Spleen (tissue), 7 donors: ENCODE results near the gene SMIM27.

Experiments used
- POLR2A ChIP-seq, 3 donors: fragments of 450-650 bp; IDR thresholded peaks; one replicate each; pipeline ENCODE4 v1.5.1; 2017; ENCODE audit warnings: antibody characterized with exemption in 3 of 3, mild to moderate bottlenecking in 1 of 3
- POLR2AphosphoS5 ChIP-seq, 3 donors: sonication (generic); formaldehyde crosslinking; IDR thresholded peaks; one replicate each; pipeline ENCODE4 v1.5.1; 2017; ENCODE audit warnings: antibody characterized with exemption in 3 of 3
- TF ChIP-seq, protein P1 (sequence below), 11 experiments: fragments of 200-600 bp in 7 of 11; fragments of 450-650 bp in 4 of 11; sonication (generic) in 4 of 11; IDR thresholded peaks in 8 of 11; conservative IDR thresholded peaks in 3 of 11; 1 replicate in 7 of 11; 2 replicates in 4 of 11; pipeline versions ENCODE4 v1.4.0 to v1.8.0; 2016 to 2021; ENCODE audit warnings: antibody characterized with exemption in 11 of 11, inconsistent platforms in 4 of 11, mild to moderate bottlenecking in 1 of 11
- donor health status: DM: no; HTN: no; CAD: no; lungs with moderate emphysema.
- donor health status: DM: no; HTN: no; CAD: no.
- donor health status: DM: no; HTN: no; CAD: no.

DNA sequence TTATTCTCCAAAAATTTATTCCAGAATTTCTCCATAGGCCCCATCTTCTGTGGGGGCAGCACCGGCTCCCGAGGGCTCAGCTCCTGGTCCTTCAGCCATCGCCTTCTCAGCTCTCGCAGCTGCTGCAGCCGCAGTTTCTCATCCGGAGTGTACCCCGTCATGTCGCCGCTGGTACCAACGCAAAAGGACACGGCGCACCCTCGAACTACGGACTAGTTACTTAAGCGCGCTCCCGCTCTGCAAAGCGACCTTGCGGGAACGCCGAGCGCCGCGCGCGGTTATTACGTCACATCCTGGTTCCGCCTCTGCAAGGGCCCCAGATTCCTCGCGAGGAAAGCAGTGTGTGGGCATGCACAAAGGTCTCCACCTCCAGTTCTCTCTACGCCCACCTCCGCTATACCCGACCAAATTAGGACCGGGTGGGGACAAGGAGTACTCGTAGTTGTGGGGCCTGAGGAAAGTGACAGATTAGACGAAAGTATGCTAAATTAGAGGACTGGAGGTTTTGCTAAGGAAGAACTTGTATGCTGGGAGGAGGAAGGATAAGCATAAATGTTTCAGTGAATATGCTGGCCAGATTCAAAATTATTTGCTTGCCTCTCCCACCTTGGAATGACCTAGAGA lies 20.9 kb downstream of the SMIM27 start, which contains the start of gene NDUFB6:
- TF ChIP-seq, protein P1, sequence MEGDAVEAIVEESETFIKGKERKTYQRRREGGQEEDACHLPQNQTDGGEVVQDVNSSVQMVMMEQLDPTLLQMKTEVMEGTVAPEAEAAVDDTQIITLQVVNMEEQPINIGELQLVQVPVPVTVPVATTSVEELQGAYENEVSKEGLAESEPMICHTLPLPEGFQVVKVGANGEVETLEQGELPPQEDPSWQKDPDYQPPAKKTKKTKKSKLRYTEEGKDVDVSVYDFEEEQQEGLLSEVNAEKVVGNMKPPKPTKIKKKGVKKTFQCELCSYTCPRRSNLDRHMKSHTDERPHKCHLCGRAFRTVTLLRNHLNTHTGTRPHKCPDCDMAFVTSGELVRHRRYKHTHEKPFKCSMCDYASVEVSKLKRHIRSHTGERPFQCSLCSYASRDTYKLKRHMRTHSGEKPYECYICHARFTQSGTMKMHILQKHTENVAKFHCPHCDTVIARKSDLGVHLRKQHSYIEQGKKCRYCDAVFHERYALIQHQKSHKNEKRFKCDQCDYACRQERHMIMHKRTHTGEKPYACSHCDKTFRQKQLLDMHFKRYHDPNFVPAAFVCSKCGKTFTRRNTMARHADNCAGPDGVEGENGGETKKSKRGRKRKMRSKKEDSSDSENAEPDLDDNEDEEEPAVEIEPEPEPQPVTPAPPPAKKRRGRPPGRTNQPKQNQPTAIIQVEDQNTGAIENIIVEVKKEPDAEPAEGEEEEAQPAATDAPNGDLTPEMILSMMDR (IDR thresholded peaks at IDR 0.05 in 8 of 11, conservative IDR thresholded peaks at IDR 0.05 in 3 of 11) = peak in 1 of 11 experiments; percentile 1
- TF ChIP-seq POLR2AphosphoS5 (IDR thresholded peaks at IDR 0.05) (peak; percentile 98 to 99 (median 98)), POLR2A (IDR thresholded peaks at IDR 0.05) (peak; percentile 13 to 82 (median 21))
